Mucosa of descending colon (tissue), 3 donors: ENCODE measurements around the gene ADGRA3. TPM values are rescaled to one million over a fixed set of nuclear protein-coding genes. Genes with fewer than 3 reads are reported as not detected.

Source experiments
- ATAC-seq: fragments of 200-7000 bp; cut with Tn5 transposase; one replicate; pipeline ENCODE4 v1.9.1; 2020; ENCODE audit warnings: mild to moderate bottlenecking, moderate library complexity
- DNase-seq, 3 donors: peaks; one replicate each; pipeline ENCODE4 v3.0.0-alpha.2; 2020
- H3K36me3 ChIP-seq: fragments of 200-600 bp; one replicate; pipeline ENCODE4 v1.8.0; 2021; ENCODE audit warnings: low read depth, mild to moderate bottlenecking
- H3K4me1 ChIP-seq: fragments of 200-600 bp; one replicate; pipeline ENCODE4 v1.8.0; 2021; ENCODE audit warnings: low read depth, mild to moderate bottlenecking
- H3K4me3 ChIP-seq: fragments of 200-600 bp; one replicate; pipeline ENCODE4 v1.8.0; 2021; ENCODE audit warnings: mild to moderate bottlenecking
- H3K9me3 ChIP-seq: fragments of 200-600 bp; one replicate; pipeline ENCODE4 v1.8.0; 2021; ENCODE audit warnings: mild to moderate bottlenecking
- intact Hi-C, 2 donors: fragments of 100-400 bp; cut with DNase I in 1 of 2; cut with micrococcal nuclease in 1 of 2; formaldehyde crosslinking; loops; one replicate each; pipeline versions ENCODE4 v1.11.0 to v1.11.1; 2022; cut with DNase I, micrococcal nuclease
- total RNA-seq, 3 donors: library from RNA; stranded (reverse); fragmentation: NEBNext Ultra II Directional in 2 of 3; extraction: Animal tissue kit (Norgen Biotek cat#: 25700) in 2 of 3; gene quantifications; one replicate each; pipeline versions ENCODE4 v1.2.1 to v1.2.4, GENCODE V29; 2021 to 2023
- TF ChIP-seq, protein P1 (sequence below): fragments of 200-600 bp; IDR thresholded peaks from one replicate; pipeline ENCODE4 v1.8.0; 2022; ENCODE audit warnings: antibody characterized with exemption, mild to moderate bottlenecking
- donor health status: DM: no; HTN: no; CAD: no; lungs with moderate emphysema.
- donor health status: DM: no; HTN: no; CAD: no.
- donor health status: DM: no; HTN: yes; CAD: no.

The ADGRA3 gene
- total RNA-seq, 3 donors from 2014 or later = 47.0 to 104 (median 73.6) TPM

- Histone ChIP-seq H3K4me3 (no peak overlapping the region), H3K36me3 (no peaks in the 10 kb centered on the region), H3K9me3 (no peaks in the 10 kb centered on the region), H3K4me1 (no peaks in the 10 kb centered on the region)
- TF ChIP-seq, protein P1, sequence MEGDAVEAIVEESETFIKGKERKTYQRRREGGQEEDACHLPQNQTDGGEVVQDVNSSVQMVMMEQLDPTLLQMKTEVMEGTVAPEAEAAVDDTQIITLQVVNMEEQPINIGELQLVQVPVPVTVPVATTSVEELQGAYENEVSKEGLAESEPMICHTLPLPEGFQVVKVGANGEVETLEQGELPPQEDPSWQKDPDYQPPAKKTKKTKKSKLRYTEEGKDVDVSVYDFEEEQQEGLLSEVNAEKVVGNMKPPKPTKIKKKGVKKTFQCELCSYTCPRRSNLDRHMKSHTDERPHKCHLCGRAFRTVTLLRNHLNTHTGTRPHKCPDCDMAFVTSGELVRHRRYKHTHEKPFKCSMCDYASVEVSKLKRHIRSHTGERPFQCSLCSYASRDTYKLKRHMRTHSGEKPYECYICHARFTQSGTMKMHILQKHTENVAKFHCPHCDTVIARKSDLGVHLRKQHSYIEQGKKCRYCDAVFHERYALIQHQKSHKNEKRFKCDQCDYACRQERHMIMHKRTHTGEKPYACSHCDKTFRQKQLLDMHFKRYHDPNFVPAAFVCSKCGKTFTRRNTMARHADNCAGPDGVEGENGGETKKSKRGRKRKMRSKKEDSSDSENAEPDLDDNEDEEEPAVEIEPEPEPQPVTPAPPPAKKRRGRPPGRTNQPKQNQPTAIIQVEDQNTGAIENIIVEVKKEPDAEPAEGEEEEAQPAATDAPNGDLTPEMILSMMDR = no peak
- DNase-seq (no peak), ATAC-seq (no peak)
- intact Hi-C loops = no loop called here
Measured at GRCh38 chr4:22442956-22443355, 72.9 kb downstream of the ADGRA3 start.

DNA sequence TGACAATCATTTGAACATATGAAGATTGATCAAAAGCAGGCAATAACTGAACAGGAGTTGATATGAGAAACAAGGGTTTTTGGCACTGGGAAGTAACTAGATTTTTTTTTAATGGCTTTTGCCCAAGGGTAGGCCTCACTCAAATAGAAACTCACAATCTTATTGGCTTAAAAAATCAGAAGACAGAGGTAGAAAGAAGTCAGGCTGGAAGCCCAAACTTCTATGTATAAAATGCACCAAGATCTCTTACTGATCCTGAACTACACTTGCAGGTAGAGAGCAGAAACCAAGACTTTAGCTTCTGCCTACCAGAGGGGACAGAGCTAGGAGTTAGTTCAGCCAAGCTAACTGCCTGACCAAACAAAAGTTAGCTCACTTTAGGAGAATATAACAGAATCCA lies 74.9 kb downstream of the ADGRA3 start:
- intact Hi-C loops = no loop called here
- TF ChIP-seq, protein P1 = no peak
- ATAC-seq (no peak), DNase-seq (no peak)
- Histone ChIP-seq H3K4me3 (no peak overlapping the region), H3K9me3 (no peaks in the 10 kb centered on the region), H3K36me3 (no peaks in the 10 kb centered on the region), H3K4me1 (no peaks in the 10 kb centered on the region)

DNA sequence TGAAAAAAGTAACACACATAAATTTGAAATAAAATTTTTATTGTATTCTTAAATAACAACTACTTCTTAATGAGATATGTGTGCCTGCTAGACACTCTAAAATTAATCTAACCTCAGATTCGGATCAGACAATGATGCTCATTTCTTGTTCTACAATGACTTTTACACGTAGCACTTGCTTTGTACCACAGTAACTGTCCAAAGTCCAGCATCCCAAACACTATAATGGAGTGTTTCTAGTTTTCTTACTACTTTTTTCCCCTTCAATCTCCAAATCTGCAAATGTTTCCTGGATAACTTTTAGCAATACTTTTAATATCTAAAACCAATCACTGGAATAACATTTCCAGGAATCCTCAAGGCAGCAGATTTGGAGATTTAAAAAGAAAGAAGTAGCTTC lies 75.9 kb downstream of the ADGRA3 start:
- no peak for ATAC-seq

GRCh38 chr4:22435652-22436051 lies 80.2 kb downstream of the ADGRA3 start:
- no peak for DNase-seq

More for the DNA sequence above, 75.9 kb downstream of the ADGRA3 start:
- Histone ChIP-seq H3K9me3 (no peaks in the 10 kb centered on the region), H3K4me1 (no peaks in the 10 kb centered on the region), H3K36me3 (no peaks in the 10 kb centered on the region), H3K4me3 (no peak overlapping the region)
- intact Hi-C loops = no loop called here
- TF ChIP-seq, protein P1 = no peak
- no peak for DNase-seq

DNA sequence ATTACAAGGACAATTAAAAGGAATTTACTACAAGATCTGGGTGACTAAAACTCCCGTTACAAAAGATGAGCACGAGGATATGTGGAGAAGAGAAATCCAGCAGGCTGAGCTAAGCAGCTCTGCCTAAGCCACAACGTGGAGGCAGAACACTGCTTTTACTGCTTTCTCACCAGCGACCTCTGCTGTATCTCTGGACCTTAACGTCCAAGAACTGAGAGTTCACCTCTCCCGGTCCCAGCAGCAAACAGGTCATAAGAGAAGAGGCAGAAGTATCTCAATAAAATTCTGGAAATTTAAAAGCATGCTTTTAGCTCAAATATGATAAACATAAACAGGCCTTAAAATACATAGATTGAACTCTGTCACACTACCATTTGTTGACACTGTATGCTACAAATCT lies 81.0 kb downstream of the ADGRA3 start:
- DNase-seq = peak in 1 of 3 donors; percentile 71
- no peaks in the 10 kb centered on the region for H3K9me3 ChIP-seq
- H3K36me3 ChIP-seq = no peaks in the 10 kb centered on the region
- TF ChIP-seq, protein P1 = no peak
- intact Hi-C loops = no loop called here
- peak; percentile 92 for ATAC-seq
- H3K4me1 ChIP-seq = no peaks in the 10 kb centered on the region
- H3K4me3 ChIP-seq = no peak overlapping the region

More at GRCh38 chr4:22435652-22436051, 80.2 kb downstream of the ADGRA3 start:
- H3K9me3 ChIP-seq = no peaks in the 10 kb centered on the region
- ATAC-seq = peak; percentile 91
- no peak overlapping the region for H3K4me3 ChIP-seq
- intact Hi-C loops = no loop called here
- TF ChIP-seq, protein P1 = no peak
- no peaks in the 10 kb centered on the region for H3K36me3 ChIP-seq
- H3K4me1 ChIP-seq = no peaks in the 10 kb centered on the region

DNA sequence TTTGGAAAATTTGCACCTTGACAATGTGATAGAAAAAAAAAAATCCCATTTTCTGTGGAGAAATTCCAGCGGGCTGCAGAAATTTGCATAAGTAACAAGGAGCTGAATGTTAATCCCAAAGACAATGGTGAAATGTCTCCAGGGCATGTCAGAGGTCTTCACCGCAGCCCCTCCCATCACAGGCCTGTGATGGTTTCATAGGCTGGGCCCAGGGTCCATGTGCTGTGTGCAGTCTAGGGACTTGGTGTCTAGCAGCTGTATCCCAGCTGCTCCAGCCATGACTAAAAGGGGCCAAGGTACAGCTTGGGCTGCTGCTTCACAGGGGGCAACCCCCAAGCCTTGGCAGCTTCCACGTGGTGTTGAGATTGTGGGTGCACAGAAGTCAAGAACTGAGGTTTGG lies 85.2 kb downstream of the ADGRA3 start:
- Histone ChIP-seq H3K4me3 (no peak overlapping the region), H3K4me1 (no peaks in the 10 kb centered on the region), H3K36me3 (no peaks in the 10 kb centered on the region), H3K9me3 (no peaks in the 10 kb centered on the region)
- intact Hi-C loops = no loop called here
- ATAC-seq = no peak
- no peak for DNase-seq
- TF ChIP-seq, protein P1 = no peak
